OCI-M2 (cell line): ENCODE measurements around the gene SMAD3.
"Not testable (repeated sequence)": the region's sequence is repeated elsewhere in the genome, so short reads cannot be mapped to it uniquely, and the experiment has no call there.

Experiments used
- DNase-seq: peaks from one replicate; lab custom pipeline; 2025; ENCODE audit not compliant: unreplicated experiment; lab: John Stamatoyannopoulos, UW

The SMAD3 gene

DNA sequence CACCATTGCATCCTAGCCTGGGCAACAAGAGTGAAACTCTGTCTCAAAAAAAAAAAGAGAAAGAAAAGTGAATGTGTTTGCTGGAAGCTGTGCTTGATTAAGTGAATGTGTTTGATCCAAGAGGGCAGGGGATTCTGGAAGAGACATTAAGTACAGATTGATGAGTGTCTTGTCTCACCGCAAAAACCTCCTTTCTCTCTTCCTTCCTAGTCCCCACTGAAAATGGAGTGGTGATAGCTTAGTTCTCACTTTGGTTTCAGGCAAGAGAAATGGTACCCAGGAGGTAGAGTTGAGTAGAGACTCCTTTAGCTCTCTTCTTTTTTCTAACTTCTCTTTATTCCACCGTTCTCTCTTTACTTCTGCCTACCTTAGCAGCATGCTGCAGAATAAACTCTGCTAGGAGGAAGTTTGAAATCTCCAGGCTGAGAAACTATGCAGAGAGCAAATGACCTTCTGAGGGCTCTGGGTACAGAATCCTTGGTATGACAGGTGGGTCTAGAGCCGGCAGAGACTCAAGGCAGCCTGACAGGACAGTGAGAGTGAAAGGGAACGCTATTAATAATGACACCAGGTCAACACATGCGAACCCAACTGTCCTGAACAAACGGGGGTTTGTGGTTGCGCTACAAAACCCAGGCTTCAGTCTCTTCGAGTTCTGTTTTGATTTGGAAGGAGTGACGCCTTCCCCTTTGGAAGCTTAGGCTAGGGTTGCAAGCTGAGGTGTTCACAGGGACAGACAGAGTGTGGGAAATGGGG is 74.9 kb downstream of the SMAD3 start:
- DNase-seq, result no peak

DNA sequence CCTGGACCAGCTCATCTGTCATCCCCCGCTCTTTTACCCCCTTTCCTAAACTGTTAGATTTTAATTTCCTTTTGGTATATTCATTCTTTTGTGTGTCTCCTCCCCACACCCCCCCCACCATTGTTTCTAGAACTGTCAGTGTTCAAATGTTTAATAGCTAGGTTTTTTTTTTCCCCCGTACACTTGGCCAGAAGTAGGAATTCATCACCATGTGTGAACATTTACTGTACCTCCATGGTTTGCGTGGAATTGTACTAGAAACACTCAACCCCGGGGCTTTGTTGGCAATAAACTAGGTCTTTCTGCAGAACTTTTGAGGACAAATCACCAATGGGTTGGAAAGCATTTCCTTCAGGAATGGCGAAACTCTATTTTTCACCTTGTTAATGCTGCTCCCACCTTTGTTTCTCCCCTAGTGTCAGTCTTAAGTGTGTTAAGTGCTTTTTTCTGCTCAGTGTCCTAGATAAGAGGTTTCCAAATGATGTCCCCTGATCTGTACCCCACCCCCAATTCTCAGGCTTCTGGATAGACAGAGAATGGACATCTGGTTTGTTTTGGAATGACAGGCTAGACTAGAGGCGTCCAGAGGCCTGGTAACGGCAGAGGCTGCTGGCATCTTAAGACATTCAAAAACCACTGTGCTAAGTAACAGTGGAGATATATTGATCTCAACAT is 76.8 kb downstream of the SMAD3 start:
- no peak for DNase-seq

DNA sequence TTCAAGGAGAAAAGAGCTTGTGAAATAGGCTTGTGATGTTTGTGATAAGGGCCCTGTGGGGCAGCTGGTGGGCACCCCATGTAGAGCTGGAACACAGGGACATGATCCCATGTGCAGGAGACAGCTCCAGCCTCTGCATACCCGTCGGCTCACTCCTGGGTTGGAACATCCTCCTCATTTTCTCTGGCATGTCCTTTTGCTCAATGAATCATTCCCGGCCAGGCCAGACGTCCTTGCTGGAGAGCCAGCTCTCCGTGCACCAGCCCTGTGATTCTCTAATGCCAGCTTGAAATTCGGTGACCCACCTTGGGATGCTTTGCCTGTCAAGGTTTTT is 77.3 kb downstream of the SMAD3 start:
- no peak for DNase-seq

DNA sequence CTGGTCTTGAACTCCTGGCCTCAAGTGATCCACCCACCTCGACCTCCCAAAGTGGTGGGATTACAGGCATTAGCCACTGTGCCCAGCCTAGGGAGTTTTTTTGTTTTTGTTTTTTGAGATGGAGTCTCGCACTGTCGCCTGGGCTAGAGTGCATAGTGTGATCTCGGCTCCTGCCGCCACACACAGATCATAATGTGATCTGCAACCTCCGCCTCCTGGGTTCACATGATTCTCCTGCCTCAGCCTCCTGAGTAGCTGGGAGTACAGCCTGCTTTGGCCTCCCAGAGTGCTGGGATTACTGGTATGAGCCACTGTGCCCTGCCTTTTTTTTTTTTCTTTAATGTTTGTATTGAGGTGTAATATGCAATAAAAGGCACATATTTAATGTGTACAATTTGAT is 78.2 kb downstream of the SMAD3 start:
- DNase-seq, result no peak

DNA sequence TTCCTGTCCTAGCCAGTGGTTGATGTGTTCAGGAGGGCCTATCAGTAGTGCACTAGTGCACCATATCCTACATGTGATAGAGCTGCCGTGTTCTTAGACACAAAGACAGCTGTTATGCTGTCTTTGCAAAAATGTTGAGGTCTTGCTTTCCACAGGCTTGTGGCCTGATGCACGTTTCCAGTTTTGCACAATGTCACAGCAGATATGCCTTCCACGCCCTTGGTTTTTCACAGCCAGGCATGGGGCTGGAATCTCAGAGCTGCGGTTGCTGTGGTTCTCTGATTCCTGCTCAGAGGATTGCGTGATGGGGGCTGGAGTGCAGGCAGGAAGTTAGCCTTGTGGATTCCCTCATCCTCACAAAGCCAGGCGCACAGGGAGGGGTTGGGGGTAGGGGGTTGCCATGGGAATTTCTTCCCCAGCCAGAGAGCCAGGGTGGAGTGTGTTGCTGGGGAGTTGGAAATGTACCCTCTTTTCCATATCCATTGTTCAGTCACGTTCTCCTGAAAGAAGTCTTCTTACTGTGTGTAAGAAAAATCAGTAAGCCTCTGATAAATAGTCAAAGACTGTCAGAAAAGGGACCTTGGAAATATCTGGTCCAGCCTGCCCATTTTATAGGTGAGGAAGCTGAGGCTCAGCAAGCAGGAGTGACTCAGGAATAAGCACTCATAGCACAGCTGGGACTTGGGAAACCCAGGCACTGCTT is 79.4 kb downstream of the SMAD3 start:
- DNase-seq, result no peak

DNA sequence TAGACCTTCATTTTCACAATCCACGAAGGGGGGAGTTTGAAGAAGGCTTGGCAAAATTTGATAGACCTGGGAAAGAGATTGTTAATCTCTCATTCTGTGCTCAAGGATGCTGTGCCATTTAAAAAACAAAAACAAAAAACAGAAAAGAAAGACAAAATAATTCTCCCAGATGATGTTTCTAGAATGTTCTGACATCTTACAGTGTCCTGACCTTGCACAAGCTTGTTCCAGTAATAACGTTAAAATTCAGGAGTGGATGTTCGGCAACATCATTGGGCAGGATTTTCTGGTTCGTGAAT is 79.9 kb downstream of the SMAD3 start:
- DNase-seq, result no peak

DNA sequence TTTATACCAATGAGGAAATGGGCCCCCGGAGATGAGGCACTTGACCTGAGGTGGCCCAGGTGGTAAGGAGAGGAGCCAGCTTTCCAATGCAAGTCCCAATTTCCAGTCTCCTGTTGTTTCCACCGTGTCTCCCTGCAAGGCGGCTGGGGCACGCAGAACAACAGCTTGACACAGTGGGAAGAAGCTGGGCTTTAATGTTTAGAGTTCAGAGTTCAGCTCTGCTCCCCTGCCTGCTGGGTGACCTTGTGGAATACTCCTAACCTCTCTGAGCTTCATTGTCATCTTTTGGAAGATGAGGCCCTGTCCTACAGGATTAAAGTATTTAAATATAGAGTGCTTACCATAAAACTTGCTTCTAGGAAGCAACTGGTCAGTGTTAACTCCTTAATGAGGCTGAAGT is 80.3 kb downstream of the SMAD3 start:
- DNase-seq, result no peak

DNA sequence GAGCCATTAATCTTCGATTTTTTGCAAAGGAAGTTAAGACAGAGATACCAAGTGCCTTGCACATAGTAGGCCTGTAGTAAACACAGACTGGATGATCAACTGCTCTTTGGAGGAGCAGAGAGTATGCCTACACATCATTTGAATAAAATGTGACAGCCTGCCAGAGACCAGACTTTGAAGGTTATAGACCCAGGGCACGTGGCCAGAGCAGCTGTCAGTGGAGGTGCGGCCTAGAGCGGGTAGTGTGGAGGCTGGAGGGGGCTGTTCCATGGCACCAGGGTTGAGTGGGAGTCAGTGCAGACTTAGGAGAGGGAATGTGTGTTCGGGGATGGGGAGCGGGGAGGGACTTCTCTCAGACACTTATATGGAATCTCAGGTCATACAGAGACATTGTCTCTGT is 80.8 kb downstream of the SMAD3 start:
- no peak for DNase-seq

DNA sequence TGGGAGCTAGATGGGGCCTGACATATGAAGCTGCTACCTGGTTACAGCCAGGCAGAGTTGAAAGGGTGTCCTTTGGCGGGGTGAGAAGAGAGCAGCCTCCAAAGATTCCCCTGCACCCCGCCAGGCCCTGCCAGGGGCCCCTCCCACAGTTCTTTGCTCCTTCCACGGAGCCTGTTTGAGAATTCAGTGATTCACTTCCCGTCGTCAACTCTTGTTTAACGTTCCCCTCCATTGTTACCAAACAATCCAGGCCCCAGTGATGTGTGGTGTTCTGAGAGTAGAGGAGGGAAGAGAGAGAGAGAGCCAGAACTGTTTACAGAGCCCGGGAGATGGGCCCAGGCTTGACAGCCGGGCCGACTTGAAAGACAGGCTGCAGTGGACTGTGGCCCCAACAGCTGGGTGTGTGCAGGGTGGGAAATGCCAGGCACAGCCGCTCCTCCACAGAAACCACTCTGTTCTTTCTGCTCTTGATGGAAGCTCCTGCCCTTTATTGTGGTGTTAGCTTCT is 81.5 kb downstream of the SMAD3 start:
- DNase-seq, result no peak

DNA sequence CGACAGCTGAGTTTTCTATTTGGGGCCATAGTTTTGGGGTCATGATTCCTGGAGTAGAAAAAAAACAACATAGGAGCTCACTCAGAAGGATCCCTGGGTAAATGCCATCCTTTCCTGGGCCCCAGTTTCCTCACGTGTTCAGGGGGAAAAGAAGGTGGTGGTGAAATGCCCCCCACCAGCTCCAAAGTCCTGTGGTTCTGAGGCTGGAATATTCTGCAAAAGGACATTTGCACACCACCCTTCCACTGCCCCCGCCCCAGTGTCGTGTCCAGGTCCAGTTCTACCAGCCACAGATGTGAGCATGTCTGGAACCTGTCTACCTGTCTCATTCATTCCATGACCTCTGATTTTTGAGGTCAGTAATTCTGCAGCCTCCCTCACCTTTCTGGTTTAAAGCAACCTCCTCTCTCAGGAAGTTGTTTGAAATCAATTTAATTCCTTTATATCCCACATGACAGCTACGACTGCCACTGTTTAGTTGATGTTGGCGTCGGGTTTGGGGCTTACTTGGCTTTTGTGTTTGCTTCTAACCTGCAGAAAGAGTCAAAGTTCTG is 82.1 kb downstream of the SMAD3 start:
- DNase-seq, result no peak

DNA sequence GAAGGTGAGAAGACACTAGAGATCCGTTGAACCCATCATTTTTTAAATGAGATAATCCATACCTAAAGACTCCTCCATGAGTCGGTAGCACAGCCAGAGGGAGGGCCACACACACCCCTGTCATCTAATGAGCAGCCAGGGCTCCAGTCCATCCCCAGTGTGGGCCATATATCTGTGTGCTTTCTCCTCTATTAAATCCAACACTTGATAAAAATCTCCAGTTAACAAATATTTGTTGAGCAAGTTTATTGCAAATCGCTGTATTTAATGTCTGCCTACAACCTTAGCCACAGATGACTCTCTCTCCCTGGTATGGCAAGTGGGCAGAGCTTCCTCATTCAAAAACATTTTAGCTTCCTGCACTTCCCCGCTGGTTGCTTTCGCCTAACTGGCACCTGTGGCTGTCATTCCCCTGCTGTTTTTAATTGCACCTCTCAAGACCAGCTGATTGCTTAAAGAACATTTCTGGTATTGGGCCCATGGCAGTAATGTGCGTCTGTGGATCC is 82.8 kb downstream of the SMAD3 start:
- DNase-seq, result no peak

DNA sequence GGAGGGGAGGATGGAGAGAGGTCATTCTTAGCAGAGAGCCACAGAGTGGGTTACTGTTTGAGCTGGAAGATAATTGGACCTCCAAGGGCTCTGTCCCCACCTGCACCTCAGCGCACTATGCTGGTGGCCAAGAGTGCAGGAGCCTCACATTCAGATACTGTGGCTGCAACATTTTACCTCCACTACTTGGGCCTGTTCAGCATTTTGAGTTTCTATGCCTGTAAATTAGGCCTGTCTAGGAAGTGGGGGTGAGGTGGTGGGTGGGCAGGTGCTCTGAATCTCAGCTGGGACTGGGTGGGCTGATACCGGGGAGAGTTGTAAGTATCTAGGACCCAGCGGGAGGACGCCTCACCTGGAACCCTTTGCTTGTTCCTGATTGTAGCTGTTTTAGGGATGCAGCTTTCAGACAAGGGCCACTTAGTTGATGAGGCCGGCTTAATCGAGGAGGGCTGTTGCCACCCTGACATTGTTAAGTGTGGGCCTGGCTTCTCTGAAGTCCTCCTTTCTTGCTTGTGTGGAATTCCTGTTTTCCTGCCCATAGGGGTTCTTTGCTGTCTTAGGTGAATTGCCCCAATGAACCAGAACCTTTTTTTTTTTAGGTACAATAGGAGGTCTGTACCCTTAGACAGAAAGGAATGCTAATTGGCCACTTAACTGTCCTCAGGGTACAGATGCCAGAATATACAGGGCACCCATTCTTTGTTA is 83.8 kb downstream of the SMAD3 start:
- no peak for DNase-seq

DNA sequence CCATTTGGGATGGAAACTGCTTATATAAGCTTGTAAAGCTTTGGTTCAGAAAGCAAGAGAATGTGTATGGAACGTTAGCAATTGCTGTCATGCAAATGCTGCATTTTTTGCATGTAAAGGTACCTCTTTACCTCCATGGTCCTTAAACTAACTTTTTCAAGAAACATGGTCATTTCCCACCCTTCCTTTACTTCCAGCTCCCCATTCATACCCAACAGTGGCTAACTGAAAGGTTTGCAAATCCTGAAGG is 84.3 kb downstream of the SMAD3 start:
- DNase-seq, result no peak

DNA sequence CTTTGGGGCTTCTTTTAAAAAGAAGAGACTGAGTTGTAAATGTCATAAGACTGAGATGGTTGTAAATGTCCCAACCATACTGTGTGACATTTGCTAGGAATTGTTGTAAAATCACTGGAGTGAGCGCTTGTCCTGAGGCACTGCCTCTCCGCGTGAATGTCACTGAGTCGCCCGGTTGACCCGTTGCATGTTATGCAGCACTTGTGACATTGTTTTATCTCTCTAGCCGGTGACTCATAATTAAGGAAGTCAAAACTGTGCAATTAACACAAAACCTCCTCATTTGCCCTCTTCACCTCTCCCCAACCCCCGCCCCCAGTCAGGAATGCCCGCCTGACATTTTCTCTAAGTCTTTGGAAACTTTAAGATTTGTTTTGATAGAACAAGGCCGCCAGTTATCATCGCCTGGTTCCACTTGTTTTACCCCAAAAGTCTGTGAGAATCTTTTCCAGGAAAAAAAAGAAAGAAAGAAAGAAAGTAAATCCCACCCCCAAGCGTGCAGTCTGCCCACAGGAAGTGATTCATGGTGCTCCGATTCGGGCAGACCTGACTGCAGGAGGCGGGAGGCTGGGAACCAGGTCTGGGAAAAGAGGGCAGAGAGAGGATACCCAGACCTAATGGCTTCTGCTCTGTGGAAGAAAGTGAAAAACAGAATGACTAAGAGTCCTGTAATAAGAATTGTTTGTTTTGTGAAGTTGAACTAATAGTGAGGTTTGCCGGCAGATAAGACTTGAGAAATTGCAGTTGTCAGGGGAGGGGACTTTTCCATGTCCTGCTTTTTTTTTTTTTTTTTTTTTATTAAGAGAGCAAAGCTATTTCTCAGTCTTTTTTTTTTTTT is 84.8 kb downstream of the SMAD3 start:
- peak; percentile 2 for DNase-seq

DNA sequence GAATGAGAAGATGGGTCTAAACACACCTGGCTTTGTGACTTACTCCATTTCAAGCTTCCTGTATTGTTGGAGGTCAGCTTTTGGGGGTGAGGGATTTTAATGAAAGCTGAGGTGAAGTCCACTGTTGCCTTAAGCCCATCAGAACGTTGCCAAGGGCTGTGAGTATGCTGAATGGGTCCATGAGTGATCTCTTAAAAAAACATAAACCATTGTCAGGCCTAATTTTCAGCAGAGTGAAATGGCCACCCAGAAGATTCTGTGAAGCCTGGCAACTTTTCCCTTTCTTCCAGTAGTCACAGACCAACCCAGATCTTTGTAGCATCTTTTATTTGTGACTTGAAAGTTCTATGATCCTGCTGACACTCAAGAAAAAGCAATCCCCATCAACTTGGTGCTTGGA is 87.0 kb downstream of the SMAD3 start:
- no peak for DNase-seq

DNA sequence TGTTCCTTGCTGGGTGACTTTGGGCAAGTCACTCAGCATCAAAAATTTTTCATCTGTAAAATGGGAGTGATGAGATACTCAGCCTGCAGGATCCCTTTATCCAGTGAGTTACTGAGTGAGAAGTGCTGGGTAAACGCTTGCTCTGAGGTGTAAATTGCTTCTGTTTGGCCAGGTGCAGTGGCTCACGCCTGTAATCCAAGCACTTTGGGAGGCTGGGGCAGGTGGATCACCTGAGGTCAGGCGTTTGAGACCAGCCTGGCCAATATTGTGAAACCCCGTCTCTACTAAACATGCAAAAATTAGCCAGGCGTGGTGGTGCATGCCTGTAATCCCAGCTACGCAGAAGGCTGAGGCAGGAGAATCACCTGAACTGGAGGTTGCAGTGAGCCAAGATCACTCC is 87.6 kb downstream of the SMAD3 start:
- DNase-seq, result not testable (repeated sequence)

DNA sequence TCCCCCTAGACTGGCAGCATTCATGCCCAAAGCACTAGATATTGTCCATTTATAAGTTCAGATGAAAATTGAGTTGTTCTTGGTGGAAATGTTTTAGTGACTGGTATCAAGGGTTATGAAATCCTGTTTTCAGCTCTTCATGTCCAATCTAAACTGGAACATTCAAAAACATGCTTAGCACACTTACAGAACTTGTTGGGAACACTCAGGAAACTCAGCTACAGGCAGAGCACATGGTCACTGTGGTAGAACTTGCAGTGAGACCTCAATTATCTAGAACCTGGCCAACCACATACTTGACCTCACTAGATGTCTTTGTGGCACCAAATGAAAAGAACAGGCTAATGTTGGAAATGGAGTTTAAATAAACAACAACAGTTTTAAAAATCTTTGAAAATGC is 88.8 kb downstream of the SMAD3 start:
- DNase-seq, result no peak

DNA sequence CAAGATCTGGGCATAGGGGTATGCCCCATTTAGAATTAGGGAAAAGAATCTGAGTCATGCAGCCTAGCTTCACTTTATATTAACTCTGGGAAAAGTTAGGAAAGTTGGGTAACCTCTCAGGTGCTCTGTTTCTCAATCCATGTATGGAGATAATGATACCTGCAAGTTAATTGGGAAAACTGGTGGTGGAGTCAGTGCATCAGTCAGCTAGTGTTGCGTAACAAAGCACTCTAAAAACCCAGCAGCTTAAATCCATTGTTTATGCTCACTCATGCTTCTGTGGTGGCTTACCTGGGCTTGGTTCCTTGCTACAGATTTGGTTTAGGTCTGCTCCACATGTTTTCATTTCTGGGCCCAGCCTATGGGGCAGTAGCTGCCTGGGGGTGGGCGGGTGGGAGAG is 91.0 kb downstream of the SMAD3 start:
- no peak for DNase-seq

DNA sequence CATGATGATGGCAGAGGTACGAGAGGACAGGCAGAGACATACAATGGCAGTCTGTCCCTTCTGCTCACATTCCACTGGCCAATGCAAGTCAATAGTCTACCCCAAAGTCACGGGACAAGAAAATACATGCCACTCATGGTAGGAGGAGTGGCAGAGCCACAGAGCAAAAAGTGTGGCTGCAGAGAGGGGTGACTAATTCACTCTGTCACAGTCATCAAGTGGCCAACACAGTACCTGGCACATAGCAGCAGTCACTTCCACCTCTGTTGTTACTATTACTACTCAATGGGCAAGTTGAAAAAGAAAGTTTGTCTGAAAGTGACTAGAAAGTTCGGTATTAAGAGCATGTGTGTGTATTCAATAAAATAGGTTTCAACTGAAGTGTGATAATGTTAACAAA is 91.4 kb downstream of the SMAD3 start:
- no peak for DNase-seq

DNA sequence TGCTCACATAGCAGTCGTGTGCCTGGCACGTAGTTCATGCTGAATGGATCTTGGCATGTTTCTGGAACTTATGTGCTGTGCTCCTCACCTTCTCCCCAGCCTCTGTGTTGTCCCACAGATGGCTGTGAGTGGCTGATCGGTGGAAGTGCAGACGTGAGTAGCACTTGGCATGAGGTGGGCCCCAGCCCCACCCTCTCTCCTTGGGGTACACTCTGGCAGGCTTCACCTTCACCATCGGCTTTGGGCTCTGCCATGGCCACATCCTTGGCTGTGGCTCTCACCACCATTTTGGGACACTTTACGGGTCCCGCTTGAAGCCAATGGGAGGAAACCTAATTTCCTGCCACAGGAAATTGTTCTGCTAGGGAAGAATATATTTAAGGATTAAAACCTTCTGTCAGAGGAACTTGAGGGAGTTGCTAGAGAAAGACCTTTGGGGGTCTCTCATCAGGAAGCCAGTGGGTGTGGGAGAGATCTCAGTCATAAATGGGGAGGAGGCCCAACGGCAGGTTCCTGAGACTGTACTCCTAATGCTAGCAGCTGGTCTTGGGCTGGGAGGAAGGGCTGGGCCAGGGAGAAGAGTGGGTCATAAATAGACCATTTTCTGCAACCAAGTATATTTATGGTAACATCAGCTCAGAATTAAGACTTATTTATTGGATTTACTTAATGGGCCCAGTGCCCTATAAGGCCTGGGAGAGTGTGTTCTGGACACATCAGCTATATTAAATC is 92.3 kb downstream of the SMAD3 start:
- DNase-seq, result no peak
